HG03521 (cell line): ENCODE results near the gene TRAK2.
A peak's percentile ranks its signal among the peaks of the same experiment; 100 is the strongest.
"Not testable (repeated sequence)": the region's sequence is repeated elsewhere in the genome, so short reads cannot be mapped to it uniquely, and the experiment has no call there.

ENCODE experiments used
- ATAC-seq: cut with Tn5 transposase; IDR thresholded peaks from one replicate; pipeline ENCODE4 v1.9.1; 2021; ENCODE audit warnings: mild to moderate bottlenecking, moderate library complexity; ENCODE audit not compliant: unreplicated experiment

TRAK2 gene

DNA sequence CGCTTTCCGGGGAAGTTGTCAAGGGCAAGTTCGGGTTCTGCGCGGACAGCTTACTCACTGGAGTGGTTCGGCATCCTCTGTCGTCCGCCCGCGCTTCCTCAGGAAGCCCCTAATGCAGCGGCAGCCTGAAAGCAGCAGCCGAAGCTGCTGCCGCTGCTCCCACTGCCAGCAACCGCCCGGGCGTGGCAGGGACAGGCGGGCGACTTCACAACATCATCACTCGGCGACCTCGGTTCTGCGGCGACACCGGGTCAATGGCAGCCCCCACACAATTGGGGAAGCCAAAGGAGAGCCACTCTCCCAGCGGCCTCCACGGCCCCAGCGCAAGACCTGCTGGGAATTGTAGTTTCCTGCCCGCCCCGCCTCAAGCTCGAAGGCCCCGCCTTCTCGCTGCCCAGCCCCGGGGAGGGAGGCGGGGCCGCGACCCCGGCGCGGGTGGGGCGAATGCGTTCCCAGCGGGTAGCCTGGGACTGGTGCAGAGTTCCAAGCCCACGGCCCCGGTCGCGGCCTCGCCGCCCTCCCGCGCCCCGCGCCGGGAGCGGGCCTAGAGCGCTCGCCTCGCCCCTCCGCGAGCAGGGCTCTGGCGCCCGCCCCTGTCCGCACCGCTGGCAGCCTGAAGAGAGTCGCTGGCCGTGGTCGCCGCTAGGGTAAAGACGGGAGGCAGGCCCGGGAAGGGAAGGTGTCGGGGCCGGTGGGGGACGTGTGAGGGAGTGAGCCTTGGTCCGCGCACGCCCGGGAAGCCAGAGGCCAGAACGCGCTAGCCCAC is at the start of gene TRAK2, which contains the start of gene STRADB:
TRAK2 (minus strand) TSS at position 167 of the 766 bp plus-strand sequence. CDS start 30,951 bp downstream, outside the sequence.
STRADB (plus strand) TSS at position 449 of the 766 bp plus-strand sequence. CDS start 3,101 bp downstream, outside the sequence.
- peak; percentile 95 for ATAC-seq

DNA sequence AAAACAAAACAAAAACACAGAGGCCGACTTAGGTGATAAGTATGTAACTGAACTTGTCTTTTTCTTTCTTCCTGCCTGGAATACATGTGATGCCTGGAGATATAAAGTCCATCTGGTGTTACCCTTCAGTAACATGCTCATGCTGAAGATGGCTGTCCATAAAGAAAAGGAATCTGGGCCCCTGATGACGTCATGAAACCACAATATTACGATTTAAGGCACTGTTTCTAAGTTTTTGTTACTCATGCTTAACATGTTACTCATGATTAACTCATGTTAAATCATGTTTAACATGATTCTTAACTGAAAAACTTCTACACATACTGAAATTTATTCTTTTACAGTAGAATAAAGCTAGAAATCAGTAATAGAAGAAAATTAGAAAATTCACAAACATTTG is 49.3 kb upstream of the TRAK2 start:
- no peak for ATAC-seq

- ATAC-seq = no peak
Measured at GRCh38 chr2:201496785-201497184, 45.5 kb upstream of the TRAK2 start.

- ATAC-seq = no peak
Measured at GRCh38 chr2:201490291-201490690, 39.0 kb upstream of the TRAK2 start.

GRCh38 chr2:201484805-201485204 is 33.5 kb upstream of the TRAK2 start:
- ATAC-seq = no peak

- ATAC-seq = not testable (repeated sequence)
Measured at GRCh38 chr2:201483758-201484157, 32.5 kb upstream of the TRAK2 start.

DNA sequence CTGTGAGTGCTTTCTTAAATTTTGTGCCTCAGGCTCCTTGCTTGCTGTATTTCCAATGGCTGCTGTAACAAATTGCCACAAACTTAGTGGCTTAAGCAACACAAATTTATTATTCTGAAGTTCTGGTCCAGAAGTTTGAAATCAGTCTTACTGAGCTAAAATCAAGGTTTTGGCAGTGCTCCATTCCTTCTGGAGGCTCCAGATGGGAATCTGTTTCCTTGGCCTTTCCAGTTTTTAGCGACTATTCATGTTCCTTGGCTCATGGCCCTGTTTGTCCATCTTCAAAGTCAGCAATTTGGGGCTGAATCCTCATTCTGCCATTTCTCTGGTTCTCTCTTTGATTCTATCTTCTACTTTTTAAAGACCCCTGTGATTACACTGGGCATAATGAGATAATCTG is 32.1 kb upstream of the TRAK2 start:
- ATAC-seq = no peak

DNA sequence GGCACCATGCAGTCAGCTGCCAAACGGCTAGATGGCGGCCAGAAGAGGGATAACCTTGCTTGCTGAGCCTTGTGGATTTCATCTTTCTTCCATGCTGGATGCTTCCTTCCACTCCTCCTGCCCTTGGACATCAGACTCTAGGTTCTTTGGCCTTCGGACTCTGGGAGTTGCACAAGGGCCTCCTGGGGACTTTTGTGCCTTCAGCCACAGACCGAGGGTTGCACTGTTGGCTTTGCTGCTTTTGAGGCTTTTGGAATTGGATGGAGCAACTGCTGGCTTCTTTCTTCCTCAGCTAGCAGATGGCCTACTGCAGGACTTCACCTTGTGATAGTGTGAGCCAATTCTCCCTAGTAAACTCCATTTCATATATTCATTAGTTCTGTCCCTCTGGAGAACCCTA is 31.3 kb upstream of the TRAK2 start:
- ATAC-seq = no peak

- no peak for ATAC-seq
Measured at GRCh38 chr2:201472411-201472810, 21.2 kb upstream of the TRAK2 start.

GRCh38 chr2:201471732-201472393 is 20.6 kb upstream of the TRAK2 start:
- ATAC-seq = no peak

DNA sequence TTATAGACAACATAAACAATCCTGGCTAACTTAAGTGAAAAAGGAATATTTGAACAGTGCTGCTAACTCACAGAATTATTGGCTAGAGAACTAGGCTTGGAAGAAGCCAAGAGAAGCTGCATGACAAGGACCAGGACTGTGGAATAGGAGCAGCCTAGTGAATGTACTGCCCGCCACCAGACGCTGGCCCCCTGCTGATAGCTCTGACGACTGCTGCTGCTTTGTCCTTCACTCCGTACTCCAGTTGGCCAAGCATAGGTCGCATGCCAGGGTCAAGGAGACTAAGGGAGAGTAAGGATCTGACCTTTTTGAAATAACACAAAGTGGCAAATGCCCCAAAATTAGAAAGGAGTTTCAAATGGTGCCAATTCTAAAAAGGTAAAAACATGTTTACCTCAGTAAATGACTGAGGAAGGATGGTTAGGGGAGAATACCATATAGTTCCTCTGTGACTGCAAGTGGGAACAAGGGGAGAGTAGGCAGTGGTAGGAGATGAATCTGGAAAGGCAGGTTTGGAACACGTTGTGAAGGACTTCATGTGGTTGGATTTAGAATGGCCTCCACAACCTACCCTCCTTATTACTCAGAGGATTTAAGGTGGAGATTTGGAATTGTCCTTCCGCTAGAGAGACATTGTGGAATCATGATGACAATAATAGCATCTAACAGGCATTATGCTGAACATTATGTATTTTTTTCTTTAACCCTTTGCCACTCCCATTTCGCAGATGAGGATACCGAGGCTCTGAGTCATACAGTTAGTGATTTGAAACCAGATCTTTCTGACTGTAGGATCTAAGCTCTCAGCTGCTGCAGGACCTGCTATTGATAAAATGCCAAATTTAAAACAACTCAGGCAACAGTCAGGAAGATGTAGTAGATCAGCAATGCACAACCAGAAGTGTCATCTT is 19.8 kb upstream of the TRAK2 start:
- no peak for ATAC-seq

DNA sequence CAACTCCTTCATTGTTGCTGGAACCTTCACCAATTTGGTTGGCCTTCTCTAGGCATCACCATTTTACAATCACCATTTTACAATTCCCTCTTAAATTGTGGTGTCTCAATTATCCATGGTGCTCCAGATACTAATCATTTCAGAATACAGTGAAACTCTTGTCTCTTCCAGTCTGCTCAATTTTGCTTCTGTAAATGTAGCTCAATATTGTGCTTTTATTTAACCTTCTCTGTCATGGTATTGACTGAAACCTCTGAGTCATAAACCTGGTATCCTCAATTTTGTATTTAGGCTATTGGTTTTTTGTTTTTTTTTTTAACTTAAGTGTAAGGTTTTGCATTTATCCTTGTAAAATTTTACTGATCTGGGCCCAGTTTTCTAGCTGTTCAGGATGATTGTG is 16.4 kb upstream of the TRAK2 start:
- ATAC-seq = no peak

GRCh38 chr2:201466050-201466675 is 14.9 kb upstream of the TRAK2 start:
- ATAC-seq = no peak

- ATAC-seq = no peak
Measured at GRCh38 chr2:201465524-201465971, 14.3 kb upstream of the TRAK2 start.

- ATAC-seq = no peak
Measured at GRCh38 chr2:201464547-201464946, 13.3 kb upstream of the TRAK2 start.

DNA sequence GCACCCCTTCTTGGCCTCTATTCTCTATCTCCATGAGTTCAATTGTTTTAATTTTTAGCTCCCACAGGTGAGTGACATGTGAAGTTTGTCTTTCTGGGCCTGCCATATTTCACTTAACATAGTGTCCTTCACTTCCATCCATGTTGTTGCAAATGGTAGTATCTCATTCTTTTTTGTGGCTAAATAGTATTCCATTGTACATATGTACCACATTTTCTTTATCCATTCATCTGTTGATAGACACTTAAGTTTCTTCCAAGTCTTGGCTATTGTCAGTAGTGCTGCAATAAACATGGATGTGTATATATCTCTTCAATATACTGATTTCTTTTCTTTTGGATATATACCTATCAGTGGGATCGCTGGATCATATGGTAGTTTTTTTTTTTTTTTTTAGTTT is 9.3 kb upstream of the TRAK2 start:
- ATAC-seq = no peak

GRCh38 chr2:201458381-201458780 is 7.1 kb upstream of the TRAK2 start:
- no peak for ATAC-seq

DNA sequence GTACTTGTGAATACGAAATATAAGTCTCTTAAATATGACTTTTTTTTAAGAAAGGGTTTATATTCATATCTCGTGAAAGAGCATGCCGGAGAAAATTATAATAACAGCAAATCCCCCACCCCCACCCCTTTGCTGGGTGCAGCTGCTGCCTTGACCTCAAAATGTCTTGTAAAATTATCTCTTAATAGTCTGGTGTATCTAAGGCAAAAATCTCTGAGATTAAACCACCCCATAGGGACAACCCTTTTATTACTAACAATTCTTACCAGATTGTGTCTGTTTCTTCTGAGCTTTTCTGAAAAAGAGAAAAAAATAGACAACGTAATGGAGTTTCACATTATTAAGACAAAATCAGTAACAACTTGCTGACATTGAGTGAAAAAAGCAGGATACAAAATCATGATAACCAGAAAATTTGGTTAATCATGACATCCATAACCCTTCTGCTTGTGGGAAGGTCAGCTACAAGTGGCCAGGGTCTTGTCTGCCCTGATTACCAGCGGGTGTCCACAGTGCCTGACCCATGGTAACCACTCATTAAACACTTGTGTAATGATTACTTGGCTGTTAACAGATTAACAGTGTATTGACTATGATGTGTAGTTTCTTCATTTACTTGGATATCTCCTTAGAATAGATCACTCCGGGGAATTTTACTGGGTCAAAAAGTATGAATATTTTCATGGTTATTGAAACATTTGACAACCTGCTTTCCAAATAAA is 1.8 kb upstream of the TRAK2 start:
- no peak for ATAC-seq

- ATAC-seq = no peak
Measured at GRCh38 chr2:201452058-201452921, 1.0 kb upstream of the TRAK2 start.
